Measurements from ENCODE around the gene HLA-DPB1. TPM values are rescaled to one million over a fixed set of nuclear protein-coding genes. Genes with fewer than 3 reads are reported as not detected.

The HLA-DPB1 gene
- total RNA-seq (2022; extraction: Qiagen RNA extraction; ENCODE audit: low read depth) = not detected in 5 replicates

GRCh38 chr6:33075568-33076405 is at the start of gene HLA-DPB1:
Gene HLA-DPB1, plus strand, starts transcription at chr6:33075990. Its CDS starts 52 bp downstream, at chr6:33076042.

GRCh38 chr6:33073431-33073871 is 2.3 kb upstream of the HLA-DPB1 start, which contains the start of gene HLA-DPA1:
Gene HLA-DPA1, minus strand, starts transcription at chr6:33073649.

Other genes with a start within 250 kb of the HLA-DPB1 start
- 13.2 to 21.8 TPM (median 16.8 TPM) in 5 replicates for gene TAP2, start 237.3 kb upstream of the HLA-DPB1 start, total RNA-seq (2022; extraction: Qiagen RNA extraction; ENCODE audit: low read depth)
- 18.2 to 24.9 TPM (median 19.5 TPM) in 5 replicates for gene PSMB8, start 231.9 kb upstream of the HLA-DPB1 start, total RNA-seq (2022; extraction: Qiagen RNA extraction; ENCODE audit: low read depth)
- gene TAP1, start 222.3 kb upstream of the HLA-DPB1 start, total RNA-seq (2022; extraction: Qiagen RNA extraction; ENCODE audit: low read depth) = 34.1 to 42.0 TPM (median 39.9 TPM) in 5 replicates
- gene PSMB9, start 221.8 kb upstream of the HLA-DPB1 start, total RNA-seq (2022; extraction: Qiagen RNA extraction; ENCODE audit: low read depth) = 15.8 to 26.0 TPM (median 18.9 TPM) in 5 replicates
- gene HLA-DMB, start 135.0 kb upstream of the HLA-DPB1 start, total RNA-seq (2022; extraction: Qiagen RNA extraction; ENCODE audit: low read depth) = 1.1 to 2.3 TPM (median 1.4 TPM) in 5 replicates
- 2.4 to 4.1 TPM (median 2.5 TPM) in 5 replicates for gene HLA-DMA, start 122.9 kb upstream of the HLA-DPB1 start, total RNA-seq (2022; extraction: Qiagen RNA extraction; ENCODE audit: low read depth)
- gene BRD2, start 107.4 kb upstream of the HLA-DPB1 start, total RNA-seq (2022; extraction: Qiagen RNA extraction; ENCODE audit: low read depth) = 110 to 139 TPM (median 125 TPM) in 5 replicates
- 0.03 to 0.14 TPM in 2 of 5 replicates, not detected in the others for gene HLA-DOA, start 66.4 kb upstream of the HLA-DPB1 start, total RNA-seq (2022; extraction: Qiagen RNA extraction; ENCODE audit: low read depth)
- not detected in 5 replicates for gene HLA-DPA1, start 2.3 kb upstream of the HLA-DPB1 start, total RNA-seq (2022; extraction: Qiagen RNA extraction; ENCODE audit: low read depth)
- gene COL11A2, start 116.5 kb downstream of the HLA-DPB1 start, total RNA-seq (2022; extraction: Qiagen RNA extraction; ENCODE audit: low read depth) = 0.45 to 0.93 TPM (median 0.71 TPM) in 5 replicates
- 14.0 to 20.0 TPM (median 19.7 TPM) in 5 replicates for gene RXRB, start 124.7 kb downstream of the HLA-DPB1 start, total RNA-seq (2022; extraction: Qiagen RNA extraction; ENCODE audit: low read depth)
- 103 to 113 TPM (median 109 TPM) in 5 replicates for gene SLC39A7, start 124.9 kb downstream of the HLA-DPB1 start, total RNA-seq (2022; extraction: Qiagen RNA extraction; ENCODE audit: low read depth)
- gene HSD17B8, start 128.7 kb downstream of the HLA-DPB1 start, total RNA-seq (2022; extraction: Qiagen RNA extraction; ENCODE audit: low read depth) = 12.3 to 16.6 TPM (median 15.5 TPM) in 5 replicates
- gene RING1, start 132.5 kb downstream of the HLA-DPB1 start, total RNA-seq (2022; extraction: Qiagen RNA extraction; ENCODE audit: low read depth) = 19.3 to 26.3 TPM (median 23.1 TPM) in 5 replicates
- gene VPS52, start 195.9 kb downstream of the HLA-DPB1 start, total RNA-seq (2022; extraction: Qiagen RNA extraction; ENCODE audit: low read depth) = 15.1 to 17.6 TPM (median 15.5 TPM) in 5 replicates
- 2,539 to 2,848 TPM (median 2,622 TPM) in 5 replicates for gene RPS18, start 196.1 kb downstream of the HLA-DPB1 start, total RNA-seq (2022; extraction: Qiagen RNA extraction; ENCODE audit: low read depth)
- gene B3GALT4, start 201.1 kb downstream of the HLA-DPB1 start, total RNA-seq (2022; extraction: Qiagen RNA extraction; ENCODE audit: low read depth) = 0.38 to 0.91 TPM (median 0.81 TPM) in 5 replicates
- gene WDR46, start 213.2 kb downstream of the HLA-DPB1 start, total RNA-seq (2022; extraction: Qiagen RNA extraction; ENCODE audit: low read depth) = 50.1 to 58.6 TPM (median 53.8 TPM) in 5 replicates
- gene PFDN6, start 213.6 kb downstream of the HLA-DPB1 start, total RNA-seq (2022; extraction: Qiagen RNA extraction; ENCODE audit: low read depth) = 99.4 to 123 TPM (median 103 TPM) in 5 replicates
- gene RGL2, start 223.0 kb downstream of the HLA-DPB1 start, total RNA-seq (2022; extraction: Qiagen RNA extraction; ENCODE audit: low read depth) = 10.8 to 16.6 TPM (median 13.9 TPM) in 5 replicates
- gene TAPBP, start 238.1 kb downstream of the HLA-DPB1 start, total RNA-seq (2022; extraction: Qiagen RNA extraction; ENCODE audit: low read depth) = 35.4 to 40.0 TPM (median 38.7 TPM) in 5 replicates
- gene ZBTB22, start 241.8 kb downstream of the HLA-DPB1 start, total RNA-seq (2022; extraction: Qiagen RNA extraction; ENCODE audit: low read depth) = 2.5 to 3.6 TPM (median 3.2 TPM) in 5 replicates
- gene DAXX, start 247.0 kb downstream of the HLA-DPB1 start, total RNA-seq (2022; extraction: Qiagen RNA extraction; ENCODE audit: low read depth) = 35.4 to 36.9 TPM (median 35.9 TPM) in 5 replicates